ENCODE results near the gene DHRS13. TPM values are rescaled to one million over a fixed set of nuclear protein-coding genes. Genes with fewer than 3 reads are reported as not detected.

The DHRS13 gene
- polyA plus RNA-seq, 2 donors: 9.4 to 15.6 TPM

- Histone ChIP-seq H3K36me3 (ENCODE audit: control insufficient read depth in 2 of 2, insufficient read depth in 2 of 2, low read length in 1 of 2) (peaks cover 21 to 41% of the 10 kb centered on the region in 2 donors), H3K4me1 (ENCODE audit: control insufficient read depth in 2 of 2, insufficient read depth in 2 of 2, low read length in 1 of 2) (peaks cover 0 to 2% of the 10 kb centered on the region in 2 donors), H3K4me3 (ENCODE audit: low read depth in 1 of 2, low read length in 2 of 2) (no peak overlapping the region), H3K27ac (ENCODE audit: low read depth in 2 of 2, low read length in 1 of 2) (no peak overlapping the region), H3K9me3 (ENCODE audit: control insufficient read depth in 2 of 2, insufficient read depth in 1 of 2, low read depth in 1 of 2, low read length in 1 of 2) (no peaks in the 10 kb centered on the region), H3K27me3 (ENCODE audit: control insufficient read depth in 1 of 2, insufficient read depth in 2 of 2, low read length in 2 of 2) (no peaks in the 10 kb centered on the region)
- 79% methylated on average over 12 of the region's 12 CpGs for WGBS, 2 donors
Measured at GRCh38 chr17:28917029-28917428, 14.2 kb upstream of the DHRS13 start.

- 43 to 47% methylated on average over 6 of the region's 6 CpGs for WGBS, 2 donors
Measured at GRCh38 chr17:28916302-28916934, 13.5 kb upstream of the DHRS13 start.

GRCh38 chr17:28912938-28913333, 10.1 kb upstream of the DHRS13 start:
- 94% methylated on average over 6 of the region's 6 CpGs for WGBS, 2 donors
- Histone ChIP-seq H3K36me3 (ENCODE audit: control insufficient read depth in 2 of 2, insufficient read depth in 2 of 2, low read length in 1 of 2) (peaks cover 33 to 54% of the 10 kb centered on the region in 2 donors), H3K27ac (ENCODE audit: low read depth in 2 of 2, low read length in 1 of 2) (peak overlapping the region in 1 of 2 donors; percentile 17), H3K4me1 (ENCODE audit: control insufficient read depth in 2 of 2, insufficient read depth in 2 of 2, low read length in 1 of 2) (peaks cover 2 to 3% of the 10 kb centered on the region in 2 donors), H3K27me3 (ENCODE audit: control insufficient read depth in 1 of 2, insufficient read depth in 2 of 2, low read length in 2 of 2) (no peaks in the 10 kb centered on the region), H3K4me3 (ENCODE audit: low read depth in 1 of 2, low read length in 2 of 2) (no peak overlapping the region), H3K9me3 (ENCODE audit: control insufficient read depth in 2 of 2, insufficient read depth in 1 of 2, low read depth in 1 of 2, low read length in 1 of 2) (no peaks in the 10 kb centered on the region)

More at GRCh38 chr17:28916302-28916934, 13.5 kb upstream of the DHRS13 start:
- Histone ChIP-seq H3K4me1 (ENCODE audit: control insufficient read depth in 2 of 2, insufficient read depth in 2 of 2, low read length in 1 of 2) (peaks cover 0 to 2% of the 10 kb centered on the region in 2 donors), H3K36me3 (ENCODE audit: control insufficient read depth in 2 of 2, insufficient read depth in 2 of 2, low read length in 1 of 2) (peaks cover 23 to 47% of the 10 kb centered on the region in 2 donors), H3K27me3 (ENCODE audit: control insufficient read depth in 1 of 2, insufficient read depth in 2 of 2, low read length in 2 of 2) (no peaks in the 10 kb centered on the region), H3K9me3 (ENCODE audit: control insufficient read depth in 2 of 2, insufficient read depth in 1 of 2, low read depth in 1 of 2, low read length in 1 of 2) (no peaks in the 10 kb centered on the region), H3K4me3 (ENCODE audit: low read depth in 1 of 2, low read length in 2 of 2) (no peak overlapping the region), H3K27ac (ENCODE audit: low read depth in 2 of 2, low read length in 1 of 2) (no peak overlapping the region)

- Histone ChIP-seq H3K27ac (ENCODE audit: low read depth in 2 of 2, low read length in 1 of 2) (peak overlapping the region in 1 of 2 donors; percentile 17), H3K36me3 (ENCODE audit: control insufficient read depth in 2 of 2, insufficient read depth in 2 of 2, low read length in 1 of 2) (peaks cover 33 to 57% of the 10 kb centered on the region in 2 donors), H3K27me3 (ENCODE audit: control insufficient read depth in 1 of 2, insufficient read depth in 2 of 2, low read length in 2 of 2) (no peaks in the 10 kb centered on the region), H3K4me1 (ENCODE audit: control insufficient read depth in 2 of 2, insufficient read depth in 2 of 2, low read length in 1 of 2) (peaks cover 2 to 3% of the 10 kb centered on the region in 2 donors), H3K4me3 (ENCODE audit: low read depth in 1 of 2, low read length in 2 of 2) (no peak overlapping the region), H3K9me3 (ENCODE audit: control insufficient read depth in 2 of 2, insufficient read depth in 1 of 2, low read depth in 1 of 2, low read length in 1 of 2) (no peaks in the 10 kb centered on the region)
- 80 to 84% methylated on average over 20 of the region's 20 CpGs for WGBS, 2 donors
Measured at GRCh38 chr17:28912281-28912937, 9.5 kb upstream of the DHRS13 start.

GRCh38 chr17:28911411-28912045, 8.6 kb upstream of the DHRS13 start:
- H3K36me3 ChIP-seq (ENCODE audit: control insufficient read depth in 2 of 2, insufficient read depth in 2 of 2, low read length in 1 of 2): peaks cover 29 to 55% of the 10 kb centered on the region in 2 donors
- no peaks in the 10 kb centered on the region for H3K9me3 ChIP-seq (ENCODE audit: control insufficient read depth in 2 of 2, insufficient read depth in 1 of 2, low read depth in 1 of 2, low read length in 1 of 2)
- no peaks in the 10 kb centered on the region for H3K27me3 ChIP-seq (ENCODE audit: control insufficient read depth in 1 of 2, insufficient read depth in 2 of 2, low read length in 2 of 2)
- no peak overlapping the region for H3K27ac ChIP-seq (ENCODE audit: low read depth in 2 of 2, low read length in 1 of 2)
- H3K4me1 ChIP-seq (ENCODE audit: control insufficient read depth in 2 of 2, insufficient read depth in 2 of 2, low read length in 1 of 2): peaks cover 0 to 3% of the 10 kb centered on the region in 2 donors
- 91 to 92% methylated on average over 13 of the region's 13 CpGs for WGBS, 2 donors
- H3K4me3 ChIP-seq (ENCODE audit: low read depth in 1 of 2, low read length in 2 of 2): no peak overlapping the region

GRCh38 chr17:28910534-28910933, 7.7 kb upstream of the DHRS13 start:
- Histone ChIP-seq H3K4me3 (ENCODE audit: low read depth in 1 of 2, low read length in 2 of 2) (no peak overlapping the region), H3K36me3 (ENCODE audit: control insufficient read depth in 2 of 2, insufficient read depth in 2 of 2, low read length in 1 of 2) (peaks cover 25 to 56% of the 10 kb centered on the region in 2 donors), H3K9me3 (ENCODE audit: control insufficient read depth in 2 of 2, insufficient read depth in 1 of 2, low read depth in 1 of 2, low read length in 1 of 2) (no peaks in the 10 kb centered on the region), H3K27ac (ENCODE audit: low read depth in 2 of 2, low read length in 1 of 2) (no peak overlapping the region), H3K4me1 (ENCODE audit: control insufficient read depth in 2 of 2, insufficient read depth in 2 of 2, low read length in 1 of 2) (peaks cover 0 to 3% of the 10 kb centered on the region in 2 donors), H3K27me3 (ENCODE audit: control insufficient read depth in 1 of 2, insufficient read depth in 2 of 2, low read length in 2 of 2) (no peaks in the 10 kb centered on the region)
- WGBS, 2 donors: 85 to 95% methylated on average over 1 of the region's 1 CpG

GRCh38 chr17:28908640-28909167, 5.8 kb upstream of the DHRS13 start:
- H3K4me1 ChIP-seq (ENCODE audit: control insufficient read depth in 2 of 2, insufficient read depth in 2 of 2, low read length in 1 of 2): peaks cover 0 to 3% of the 10 kb centered on the region in 2 donors
- no peaks in the 10 kb centered on the region for H3K27me3 ChIP-seq (ENCODE audit: control insufficient read depth in 1 of 2, insufficient read depth in 2 of 2, low read length in 2 of 2)
- no peak overlapping the region for H3K4me3 ChIP-seq (ENCODE audit: low read depth in 1 of 2, low read length in 2 of 2)
- H3K27ac ChIP-seq (ENCODE audit: low read depth in 2 of 2, low read length in 1 of 2): peak overlapping the region; percentile 70 to 78
- 19 to 36% methylated on average over 6 of the region's 6 CpGs for WGBS, 2 donors
- H3K36me3 ChIP-seq (ENCODE audit: control insufficient read depth in 2 of 2, insufficient read depth in 2 of 2, low read length in 1 of 2): peaks cover 21 to 48% of the 10 kb centered on the region in 2 donors
- no peaks in the 10 kb centered on the region for H3K9me3 ChIP-seq (ENCODE audit: control insufficient read depth in 2 of 2, insufficient read depth in 1 of 2, low read depth in 1 of 2, low read length in 1 of 2)

- H3K4me3 ChIP-seq (ENCODE audit: low read depth in 1 of 2, low read length in 2 of 2): no peak overlapping the region
- peak overlapping the region; percentile 70 to 78 for H3K27ac ChIP-seq (ENCODE audit: low read depth in 2 of 2, low read length in 1 of 2)
- peaks cover 0 to 5% of the 10 kb centered on the region in 2 donors for H3K4me1 ChIP-seq (ENCODE audit: control insufficient read depth in 2 of 2, insufficient read depth in 2 of 2, low read length in 1 of 2)
- WGBS, 2 donors: 73 to 74% methylated on average over 3 of the region's 3 CpGs
- H3K27me3 ChIP-seq (ENCODE audit: control insufficient read depth in 1 of 2, insufficient read depth in 2 of 2, low read length in 2 of 2): no peaks in the 10 kb centered on the region
- peaks cover 18 to 40% of the 10 kb centered on the region in 2 donors for H3K36me3 ChIP-seq (ENCODE audit: control insufficient read depth in 2 of 2, insufficient read depth in 2 of 2, low read length in 1 of 2)
- no peaks in the 10 kb centered on the region for H3K9me3 ChIP-seq (ENCODE audit: control insufficient read depth in 2 of 2, insufficient read depth in 1 of 2, low read depth in 1 of 2, low read length in 1 of 2)
Measured at GRCh38 chr17:28907709-28908475, 5.0 kb upstream of the DHRS13 start.

Measured in esophagus (tissue), 2 donors.